Stomach (tissue), 9 donors: ENCODE measurements around the gene MOB3B. TPM values are rescaled to one million over a fixed set of nuclear protein-coding genes. Genes with fewer than 3 reads are reported as not detected.

Experiments used
- DNase-seq, 2 donors: peaks; one replicate each; pipeline versions ENCODE4 v3.0.0 to v3.0.0-alpha.2; 2013 to 2019
- H3K27ac ChIP-seq, 5 donors: fragments of 200-600 bp in 4 of 5; sonication (generic) in 4 of 5; one replicate each; pipeline ENCODE4 v1.5.1; 2013 to 2019; ENCODE audit warnings: mild to moderate bottlenecking in 1 of 5, moderate library complexity in 1 of 5
- H3K27me3 ChIP-seq, 3 donors: fragments of 200-600 bp; sonication (generic); one replicate each; pipeline ENCODE4 v1.5.1; 2017 to 2019; ENCODE audit warnings: mixed run types in 1 of 3
- H3K36me3 ChIP-seq, 4 donors: fragments of 200-600 bp; sonication (generic); 1 replicate in 3 of 4; 2 replicates in 1 of 4; pipeline ENCODE4 v1.5.1; 2016 to 2019
- H3K4me1 ChIP-seq, 4 donors: fragments of 200-600 bp; sonication (generic); one replicate each; pipeline ENCODE4 v1.5.1; 2016 to 2019
- H3K4me3 ChIP-seq, 4 donors: fragments of 200-600 bp; sonication (generic) in 3 of 4; one replicate each; pipeline ENCODE4 v1.5.1; 2016 to 2019; ENCODE audit warnings: mild to moderate bottlenecking in 1 of 4
- H3K9me3 ChIP-seq, 4 donors: fragments of 200-600 bp; sonication (generic); one replicate each; pipeline ENCODE4 v1.5.1; 2016 to 2019
- CTCF ChIP-seq, 7 experiments: fragments of 450-650 bp in 4 of 7; fragments of 200-600 bp in 3 of 7; sonication (generic) in 3 of 7; IDR thresholded peaks; one replicate each; pipeline ENCODE4 v1.5.1; 2016 to 2019; ENCODE audit warnings: antibody characterized with exemption in 7 of 7, control low read depth in 2 of 7, mild to moderate bottlenecking in 1 of 7
- EP300 ChIP-seq: sonication (generic); formaldehyde crosslinking; IDR thresholded peaks from one replicate; pipeline ENCODE4 v1.6.1; 2017; ENCODE audit warnings: antibody characterized with exemption
- POLR2A ChIP-seq, 4 donors: fragments of 450-650 bp; IDR thresholded peaks; one replicate each; pipeline ENCODE4 v1.6.1; 2016; ENCODE audit warnings: antibody characterized with exemption in 4 of 4, control low read depth in 2 of 4, mild to moderate bottlenecking in 1 of 4, moderate library complexity in 1 of 4
- POLR2AphosphoS5 ChIP-seq, 3 donors: sonication (generic); formaldehyde crosslinking; IDR thresholded peaks; one replicate each; pipeline ENCODE4 v1.6.1; 2016; ENCODE audit warnings: antibody characterized with exemption in 3 of 3
- WGBS, 5 donors: extraction: QIAGEN DNeasy Blood & Tissue Kit in 3 of 5; methylation state at CpG; one replicate each; pipeline versions ENCODE4 v1.1.5 to v1.1.7; 2013 to 2018; 5-methylcytosine and 5-hydroxymethylcytosine counted together
- intact Hi-C: fragments of 100-400 bp; cut with DNase I; formaldehyde crosslinking; loops from one replicate; pipeline ENCODE4 v1.15.1; 2023; ENCODE audit warnings: low total_unique reads
- polyA plus RNA-seq, 3 donors: library from polyadenylated mRNA; stranded (reverse); fragments of 200-250 nt; gene quantifications; one replicate each; pipeline ENCODE4 v1.2.3, GENCODE V29; 2013
- total RNA-seq, 5 donors: library from RNA; depleted of rRNA; stranded (reverse); fragments of >200 nt; gene quantifications; one replicate each; pipeline versions ENCODE4 v1.1.0 to v1.2.3, GENCODE V29; 2014 to 2016
- donor health status: healthy with polysubstance abuse.
- donor health status: Bipolar disorder and iron deficiency.
- donor health status: healthy.

The MOB3B gene
- total and polyA plus RNA-seq, 8 donors, result 4.0 to 32.7 (median 9.7) TPM

DNA sequence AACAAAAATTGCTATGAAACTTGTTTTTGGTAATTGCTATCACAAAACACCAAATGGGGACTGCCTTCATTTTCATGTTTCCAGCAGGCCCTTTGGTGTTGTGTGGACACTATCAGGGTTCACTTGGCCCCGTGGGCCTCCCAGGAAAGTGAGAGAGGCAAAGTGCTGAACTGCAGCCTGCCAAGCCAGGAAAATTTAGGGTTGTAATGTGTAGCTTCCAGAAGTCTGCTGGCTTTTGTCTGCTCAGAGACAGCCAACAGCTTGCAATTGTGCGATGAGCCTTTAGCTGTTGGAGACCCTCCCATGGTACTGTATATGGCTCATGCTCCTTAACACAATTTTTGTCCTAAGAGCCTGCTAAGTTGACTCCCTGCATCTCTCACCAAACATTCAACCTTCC lies 127.0 kb downstream of the MOB3B start:
- H3K27me3 ChIP-seq, result no peaks in the 10 kb centered on the region
- no peaks in the 10 kb centered on the region for H3K36me3 ChIP-seq
- H3K27ac ChIP-seq, result no peak overlapping the region
- 49 to 86% (median 77%) methylated on average over 2 of the region's 2 CpGs for WGBS, 5 donors
- DNase-seq, result peak in 1 of 2 donors; percentile 53
- no peak overlapping the region for H3K4me3 ChIP-seq
- H3K9me3 ChIP-seq, result no peaks in the 10 kb centered on the region
- intact Hi-C loops, result no loop called here
- TF ChIP-seq CTCF (IDR thresholded peaks at IDR 0.05), result no peak
- TF ChIP-seq POLR2A (IDR thresholded peaks at IDR 0.05), result no peak
- TF ChIP-seq POLR2AphosphoS5 (IDR thresholded peaks at IDR 0.05), result no peak
- TF ChIP-seq EP300, result no peak
- H3K4me1 ChIP-seq, result peaks cover 0 to 9% (median 6%) of the 10 kb centered on the region in 4 donors

DNA sequence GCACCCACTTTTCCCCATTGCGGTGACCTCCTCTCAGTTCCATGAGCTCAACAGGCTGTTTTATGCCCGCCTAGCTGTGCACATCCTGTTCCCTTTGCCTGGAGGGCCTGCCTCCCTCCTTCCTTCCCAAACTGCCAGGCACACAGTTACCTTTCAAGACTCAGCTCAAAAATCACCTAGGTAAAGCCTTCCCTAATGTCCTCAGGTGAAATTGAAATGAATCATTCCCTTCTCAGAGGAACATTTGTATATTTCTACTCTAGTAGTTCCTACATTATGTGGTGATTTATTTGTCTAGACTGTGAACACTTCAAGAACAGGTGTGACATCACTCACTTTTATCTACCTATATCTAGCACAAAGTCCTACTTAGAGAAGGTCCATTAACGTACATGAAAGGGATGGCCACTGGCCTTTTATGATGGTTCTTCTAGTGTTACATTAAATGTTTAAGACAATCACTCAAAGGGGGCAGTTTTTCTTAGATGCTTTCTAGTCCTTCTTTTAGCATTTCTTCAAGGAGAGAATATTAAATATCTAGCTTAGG lies 129.2 kb downstream of the MOB3B start:
- Histone ChIP-seq H3K4me3 (no peak overlapping the region), H3K27me3 (no peaks in the 10 kb centered on the region), H3K27ac (no peak overlapping the region), H3K36me3 (no peaks in the 10 kb centered on the region), H3K4me1 (peaks cover 0 to 6% (median 4%) of the 10 kb centered on the region in 4 donors), H3K9me3 (no peaks in the 10 kb centered on the region)
- DNase-seq, result no peak
- 76 to 88% (median 84%) methylated on average over 3 of the region's 3 CpGs for WGBS, 5 donors
- TF ChIP-seq POLR2AphosphoS5 (IDR thresholded peaks at IDR 0.05) (no peak), CTCF (IDR thresholded peaks at IDR 0.05) (no peak), EP300 (no peak), POLR2A (IDR thresholded peaks at IDR 0.05) (no peak)
- intact Hi-C loops, result no loop called here

DNA sequence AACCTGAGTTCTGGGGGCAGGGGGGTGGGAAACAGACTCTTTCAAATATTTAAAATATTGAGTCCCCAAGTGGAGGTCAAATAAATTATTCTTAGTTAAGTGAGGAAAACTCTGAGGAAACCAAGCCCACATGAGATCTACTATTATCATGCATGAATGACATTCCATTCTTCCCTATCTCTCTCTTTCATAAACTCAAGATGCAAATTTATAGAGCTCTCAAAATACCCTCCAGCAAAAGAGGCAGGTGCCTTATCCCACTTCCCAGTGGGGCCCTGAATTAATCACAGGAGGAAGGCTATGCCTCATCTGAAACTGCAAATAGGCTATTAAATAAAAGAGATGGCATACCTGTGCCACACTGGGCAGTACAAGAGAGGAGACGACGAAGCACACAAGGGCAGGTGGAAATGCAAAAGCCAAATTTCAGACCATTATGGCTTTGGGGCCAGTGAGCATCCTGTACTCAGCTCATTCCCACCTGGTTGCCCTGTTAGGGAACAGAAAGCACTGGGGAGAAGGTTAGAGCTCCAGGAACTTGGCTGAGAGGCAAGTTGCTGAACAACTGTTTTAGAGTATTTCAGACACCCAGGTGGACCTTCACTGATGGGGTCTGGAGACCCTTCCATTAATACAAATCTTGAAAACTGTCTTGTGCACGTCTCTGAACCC lies 130.5 kb downstream of the MOB3B start:
- H3K36me3 ChIP-seq, result no peaks in the 10 kb centered on the region
- H3K27me3 ChIP-seq, result no peaks in the 10 kb centered on the region
- 90 to 97% (median 94%) methylated on average over 3 of the region's 3 CpGs for WGBS, 5 donors
- TF ChIP-seq POLR2A (IDR thresholded peaks at IDR 0.05) (no peak), POLR2AphosphoS5 (IDR thresholded peaks at IDR 0.05) (no peak)
- H3K4me3 ChIP-seq, result no peak overlapping the region
- intact Hi-C loops, result no loop called here
- no peak overlapping the region for H3K27ac ChIP-seq
- H3K9me3 ChIP-seq, result no peaks in the 10 kb centered on the region
- H3K4me1 ChIP-seq, result peaks cover 4 to 18% (median 13%) of the 10 kb centered on the region in 4 donors
- DNase-seq, result no peak

DNA sequence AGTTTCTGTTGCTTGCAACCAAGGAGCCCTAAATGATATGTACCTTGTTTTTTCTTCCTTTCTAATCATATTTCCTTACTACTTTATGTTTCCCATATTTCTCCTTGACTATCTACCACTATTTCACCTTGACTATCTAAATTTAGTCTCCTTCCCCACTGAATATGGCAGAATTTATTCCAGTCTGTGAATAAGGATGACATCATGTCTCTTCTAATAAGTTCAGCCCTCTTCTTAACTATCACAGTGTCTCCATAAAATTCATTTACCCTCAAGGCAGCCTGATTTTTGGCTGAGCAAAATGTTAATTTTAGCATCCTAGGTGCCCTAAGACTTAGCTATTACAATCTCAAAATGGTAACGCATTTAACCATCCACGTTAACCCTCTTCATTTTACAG lies 133.1 kb downstream of the MOB3B start:
- no peak for DNase-seq
- H3K27ac ChIP-seq, result no peak overlapping the region
- no peak for TF ChIP-seq POLR2A (IDR thresholded peaks at IDR 0.05)
- H3K4me3 ChIP-seq, result no peak overlapping the region
- no peaks in the 10 kb centered on the region for H3K27me3 ChIP-seq
- WGBS, 5 donors, result 93 to 100% (median 96%) methylated on average over 2 of the region's 2 CpGs
- intact Hi-C loops, result no loop called here
- H3K9me3 ChIP-seq, result no peaks in the 10 kb centered on the region
- peaks cover 13 to 33% (median 24%) of the 10 kb centered on the region in 4 donors for H3K4me1 ChIP-seq
- no peaks in the 10 kb centered on the region for H3K36me3 ChIP-seq

DNA sequence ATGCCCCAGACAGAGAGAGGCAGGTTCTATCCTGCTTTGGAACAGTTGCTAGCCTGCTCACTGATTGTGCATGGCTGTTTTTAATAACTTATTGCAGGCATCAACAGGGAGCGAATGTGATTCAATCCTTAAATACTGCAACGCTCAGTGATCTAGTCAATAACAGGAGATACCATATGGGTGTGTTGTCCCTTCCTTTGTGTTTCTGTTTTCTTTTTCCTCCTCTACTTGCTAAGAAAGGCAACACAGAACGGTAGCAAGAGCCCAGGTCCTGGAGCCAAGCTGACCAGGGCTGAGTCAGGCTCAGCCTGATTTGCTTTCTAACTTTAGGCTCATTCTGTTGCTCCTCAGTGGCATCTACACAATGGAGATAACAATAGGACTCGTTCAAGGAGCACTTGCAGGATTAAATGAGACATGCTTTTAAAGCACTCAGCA lies 134.1 kb downstream of the MOB3B start:
- TF ChIP-seq POLR2AphosphoS5 (IDR thresholded peaks at IDR 0.05) (no peak), POLR2A (IDR thresholded peaks at IDR 0.05) (no peak), EP300 (no peak), CTCF (IDR thresholded peaks at IDR 0.05) (no peak)
- no peak overlapping the region for H3K4me3 ChIP-seq

More for the DNA sequence above, 134.1 kb downstream of the MOB3B start:
- WGBS, 5 donors, result 42 to 58% (median 49%) methylated on average over 4 of the region's 4 CpGs
- intact Hi-C loops, result no loop called here
- DNase-seq, result no peak
- Histone ChIP-seq H3K27ac (no peak overlapping the region), H3K9me3 (no peaks in the 10 kb centered on the region), H3K27me3 (no peaks in the 10 kb centered on the region), H3K36me3 (no peaks in the 10 kb centered on the region), H3K4me1 (peaks cover 11 to 33% (median 23%) of the 10 kb centered on the region in 4 donors)
